Measurements from ENCODE around the gene SORCS2. TPM values are rescaled to one million over a fixed set of nuclear protein-coding genes. Genes with fewer than 3 reads are reported as not detected.

The SORCS2 gene
- polyA plus RNA-seq, 3 donors = 0.46 to 0.55 TPM; not detected in 1

DNA sequence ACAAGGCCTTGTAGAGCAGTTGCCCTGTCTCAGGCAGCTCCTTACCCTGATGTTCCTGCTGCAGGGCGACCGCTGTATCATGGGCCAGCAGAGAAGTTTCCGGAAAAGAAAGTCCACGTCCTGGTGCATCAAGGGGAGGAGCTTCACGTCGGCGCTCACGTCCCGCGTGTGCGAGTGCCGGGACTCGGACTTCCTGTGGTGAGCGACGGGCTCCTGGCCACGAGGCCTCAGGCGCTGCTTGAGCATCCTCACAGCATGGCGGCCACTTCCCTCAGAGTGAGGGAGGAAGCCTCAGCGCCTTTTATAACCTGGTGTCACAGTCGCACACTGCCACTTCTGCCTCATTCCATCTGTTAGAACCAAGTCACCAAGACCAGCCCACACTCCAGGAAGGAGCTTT is 521.8 kb downstream of the SORCS2 start:
- peaks cover 0 to under 1% of the 10 kb centered on the region in 2 donors for H3K27me3 ChIP-seq (ENCODE audit: control insufficient read depth in 2 of 2, insufficient read depth in 2 of 2, low read length in 2 of 2)
- 89% methylated on average over 18 of the region's 20 CpGs for WGBS (ENCODE audit: insufficient coverage)
- intact Hi-C loops (cut with micrococcal nuclease) = loop anchor here in 1 of 2 donors (10.0 kb wide), 1 partner anchor 519 kb away; the partner anchor contains the start of gene SORCS2

DNA sequence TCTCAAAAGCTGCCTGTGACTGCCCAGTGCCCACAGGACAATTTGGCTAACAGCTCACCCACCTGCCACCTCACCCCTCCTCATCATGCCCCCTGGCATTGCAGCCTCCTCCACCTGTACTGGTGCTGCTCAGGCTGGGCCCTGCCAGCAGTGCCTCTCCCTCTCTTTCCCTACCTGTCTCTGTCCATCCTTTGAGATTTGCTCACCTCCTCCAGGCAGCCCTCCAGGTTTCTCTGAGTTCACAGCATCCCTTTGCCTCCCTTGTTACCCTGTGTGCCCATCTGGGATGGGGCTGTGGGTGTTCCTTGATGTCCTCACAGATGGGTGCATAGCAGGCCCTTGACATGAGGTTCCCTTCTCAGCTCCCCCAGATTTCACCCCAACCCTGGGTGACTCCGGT is 522.4 kb downstream of the SORCS2 start:
- no peak for DNase-seq
- H3K36me3 ChIP-seq (replicated peaks in 1 of 2; ENCODE audit: control insufficient read depth in 1 of 2, insufficient read depth in 2 of 2, low read length in 2 of 2) = no peaks in the 10 kb centered on the region
- no peak overlapping the region for H3K4me2 ChIP-seq (replicated peaks; ENCODE audit: extremely low read depth, low read length, poor library complexity, severe bottlenecking)
- H3K27ac ChIP-seq (ENCODE audit: low read depth in 1 of 2, low read length in 2 of 2) = no peak overlapping the region
- H4K20me1 ChIP-seq (ENCODE audit: insufficient read depth, low read length) = no peaks in the 10 kb centered on the region
- TF ChIP-seq, protein P1, sequence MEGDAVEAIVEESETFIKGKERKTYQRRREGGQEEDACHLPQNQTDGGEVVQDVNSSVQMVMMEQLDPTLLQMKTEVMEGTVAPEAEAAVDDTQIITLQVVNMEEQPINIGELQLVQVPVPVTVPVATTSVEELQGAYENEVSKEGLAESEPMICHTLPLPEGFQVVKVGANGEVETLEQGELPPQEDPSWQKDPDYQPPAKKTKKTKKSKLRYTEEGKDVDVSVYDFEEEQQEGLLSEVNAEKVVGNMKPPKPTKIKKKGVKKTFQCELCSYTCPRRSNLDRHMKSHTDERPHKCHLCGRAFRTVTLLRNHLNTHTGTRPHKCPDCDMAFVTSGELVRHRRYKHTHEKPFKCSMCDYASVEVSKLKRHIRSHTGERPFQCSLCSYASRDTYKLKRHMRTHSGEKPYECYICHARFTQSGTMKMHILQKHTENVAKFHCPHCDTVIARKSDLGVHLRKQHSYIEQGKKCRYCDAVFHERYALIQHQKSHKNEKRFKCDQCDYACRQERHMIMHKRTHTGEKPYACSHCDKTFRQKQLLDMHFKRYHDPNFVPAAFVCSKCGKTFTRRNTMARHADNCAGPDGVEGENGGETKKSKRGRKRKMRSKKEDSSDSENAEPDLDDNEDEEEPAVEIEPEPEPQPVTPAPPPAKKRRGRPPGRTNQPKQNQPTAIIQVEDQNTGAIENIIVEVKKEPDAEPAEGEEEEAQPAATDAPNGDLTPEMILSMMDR (IDR thresholded peaks at IDR 0.05) = no peak
- Mint-ChIP-seq H3K4me3 (no peak overlapping the region), H3K36me3 (no peaks in the 10 kb centered on the region), H3K9me3 (peaks cover 3 to 10% (median 7%) of the 10 kb centered on the region in 7 donors), H3K27me3 (ENCODE audit: low read depth in 3 of 3) (peaks cover 1 to 8% (median 3%) of the 10 kb centered on the region in 3 donors), H3K27ac (no peak overlapping the region), H3K4me1 (peaks cover 7% of the 10 kb centered on the region)
- peaks cover 0 to 8% of the 10 kb centered on the region in 2 donors for H3K9me3 ChIP-seq (replicated peaks in 1 of 2; ENCODE audit: control insufficient read depth in 1 of 2, insufficient read depth in 1 of 2, low read length in 2 of 2)
- H3K79me2 ChIP-seq (ENCODE audit: insufficient read depth, low read length) = no peaks in the 10 kb centered on the region
- intact Hi-C loops (cut with micrococcal nuclease) = loop anchor here in 1 of 2 donors (10.0 kb wide), 1 partner anchor 520 kb away; the partner anchor contains the start of gene SORCS2
- no peak overlapping the region for H3K4me3 ChIP-seq (replicated peaks in 1 of 3; ENCODE audit: low read depth in 2 of 3, low read length in 3 of 3)
- WGBS (ENCODE audit: insufficient coverage) = 100% methylated on average over 1 of the region's 1 CpG
- no peak overlapping the region for H2AFZ ChIP-seq (ENCODE audit: insufficient read depth, low read depth, low read length, poor library complexity, severe bottlenecking)
- H3K4me1 ChIP-seq (ENCODE audit: control insufficient read depth in 1 of 2, insufficient read depth in 2 of 2, low read length in 2 of 2) = no peaks in the 10 kb centered on the region
- H3K27me3 ChIP-seq (ENCODE audit: control insufficient read depth in 2 of 2, insufficient read depth in 2 of 2, low read length in 2 of 2) = peaks cover 0 to 4% of the 10 kb centered on the region in 2 donors
- H3K9ac ChIP-seq (ENCODE audit: insufficient read depth, low read length, poor library complexity, severe bottlenecking) = no peak overlapping the region

More for the DNA sequence above, 521.8 kb downstream of the SORCS2 start:
- H3K27ac ChIP-seq (ENCODE audit: low read depth in 1 of 2, low read length in 2 of 2) = no peak overlapping the region
- no peak overlapping the region for H3K9ac ChIP-seq (ENCODE audit: insufficient read depth, low read length, poor library complexity, severe bottlenecking)
- H3K4me3 ChIP-seq (replicated peaks in 1 of 3; ENCODE audit: low read depth in 2 of 3, low read length in 3 of 3) = no peak overlapping the region
- no peak overlapping the region for H3K27ac Mint-ChIP-seq
- peaks cover 7% of the 10 kb centered on the region for H3K4me1 Mint-ChIP-seq
- H3K36me3 ChIP-seq (replicated peaks in 1 of 2; ENCODE audit: control insufficient read depth in 1 of 2, insufficient read depth in 2 of 2, low read length in 2 of 2) = no peaks in the 10 kb centered on the region
- no peak overlapping the region for H3K4me2 ChIP-seq (replicated peaks; ENCODE audit: extremely low read depth, low read length, poor library complexity, severe bottlenecking)
- no peak overlapping the region for H3K4me3 Mint-ChIP-seq
- peaks cover under 1 to 6% (median 3%) of the 10 kb centered on the region in 3 donors for H3K27me3 Mint-ChIP-seq (ENCODE audit: low read depth in 3 of 3)
- H3K79me2 ChIP-seq (ENCODE audit: insufficient read depth, low read length) = no peaks in the 10 kb centered on the region
- H3K9me3 ChIP-seq (replicated peaks in 1 of 2; ENCODE audit: control insufficient read depth in 1 of 2, insufficient read depth in 1 of 2, low read length in 2 of 2) = peaks cover 0 to 8% of the 10 kb centered on the region in 2 donors
- peaks cover 3 to 10% (median 7%) of the 10 kb centered on the region in 7 donors for H3K9me3 Mint-ChIP-seq
- H2AFZ ChIP-seq (ENCODE audit: insufficient read depth, low read depth, low read length, poor library complexity, severe bottlenecking) = no peak overlapping the region
- H3K36me3 Mint-ChIP-seq = no peaks in the 10 kb centered on the region
- no peak for DNase-seq
- TF ChIP-seq, protein P1 (IDR thresholded peaks at IDR 0.05) = no peak
- H4K20me1 ChIP-seq (ENCODE audit: insufficient read depth, low read length) = no peaks in the 10 kb centered on the region
- no peaks in the 10 kb centered on the region for H3K4me1 ChIP-seq (ENCODE audit: control insufficient read depth in 1 of 2, insufficient read depth in 2 of 2, low read length in 2 of 2)

Data from CD14-positive monocyte (primary cell).